Bone marrow (tissue), 2 donors: ENCODE results near the gene INPP5A.

Source experiments
- DNase-seq, 2 donors: peaks; one replicate each; lab custom pipeline; 2025; lab: John Stamatoyannopoulos, UW

INPP5A gene

DNA sequence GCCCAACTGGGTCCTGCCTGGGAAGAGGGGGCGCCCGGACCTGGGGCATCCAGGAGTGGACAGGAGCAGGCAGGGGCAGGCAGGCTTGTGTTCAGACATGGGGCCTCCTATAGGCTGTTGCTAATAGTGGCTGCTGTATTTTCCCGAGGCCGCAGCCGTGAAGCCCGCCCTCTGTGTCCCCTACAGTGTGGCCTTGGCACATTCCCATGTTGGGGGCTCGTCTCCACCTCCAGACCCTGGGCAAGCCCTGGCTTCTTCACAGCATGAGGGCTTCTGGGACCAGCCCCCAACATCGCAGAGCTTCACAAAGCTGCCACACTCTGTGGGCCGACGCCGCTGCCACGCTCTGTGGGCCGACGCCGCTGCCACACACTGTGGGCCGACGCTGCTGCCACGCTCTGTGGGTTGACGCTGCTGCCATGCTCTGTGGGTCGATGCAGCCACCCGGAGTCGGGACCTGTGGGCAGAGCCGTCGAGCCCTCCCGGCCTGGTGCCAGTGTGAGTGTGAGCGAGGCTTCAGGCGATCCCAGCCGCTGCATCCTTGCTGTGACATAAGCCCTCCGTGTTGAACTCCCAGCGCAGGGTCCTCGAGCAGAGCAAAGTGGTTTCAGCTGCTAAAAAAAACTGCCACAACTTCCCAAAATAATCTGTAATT lies 109.0 kb downstream of the INPP5A start:
- no peak for DNase-seq

DNA sequence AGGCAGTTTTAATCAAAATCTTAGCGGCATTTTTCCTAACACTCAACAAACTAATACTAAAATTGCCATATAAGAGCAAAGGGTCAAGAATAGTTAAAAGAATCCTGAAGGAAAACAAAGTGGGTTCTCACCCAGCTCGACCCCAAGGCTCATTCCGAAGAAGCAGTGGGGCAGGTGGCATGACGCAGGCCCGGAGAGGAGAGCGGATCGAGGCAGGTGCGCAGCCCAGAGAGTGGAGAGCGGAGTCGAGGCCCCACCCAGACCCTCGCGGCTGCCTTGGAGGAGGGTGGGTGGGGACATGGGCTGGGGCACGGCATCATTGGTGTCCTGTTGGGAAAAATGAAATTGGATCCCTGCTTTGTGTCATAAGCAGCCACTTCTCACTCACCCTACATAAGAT lies 109.8 kb downstream of the INPP5A start:
- no peak for DNase-seq

DNA sequence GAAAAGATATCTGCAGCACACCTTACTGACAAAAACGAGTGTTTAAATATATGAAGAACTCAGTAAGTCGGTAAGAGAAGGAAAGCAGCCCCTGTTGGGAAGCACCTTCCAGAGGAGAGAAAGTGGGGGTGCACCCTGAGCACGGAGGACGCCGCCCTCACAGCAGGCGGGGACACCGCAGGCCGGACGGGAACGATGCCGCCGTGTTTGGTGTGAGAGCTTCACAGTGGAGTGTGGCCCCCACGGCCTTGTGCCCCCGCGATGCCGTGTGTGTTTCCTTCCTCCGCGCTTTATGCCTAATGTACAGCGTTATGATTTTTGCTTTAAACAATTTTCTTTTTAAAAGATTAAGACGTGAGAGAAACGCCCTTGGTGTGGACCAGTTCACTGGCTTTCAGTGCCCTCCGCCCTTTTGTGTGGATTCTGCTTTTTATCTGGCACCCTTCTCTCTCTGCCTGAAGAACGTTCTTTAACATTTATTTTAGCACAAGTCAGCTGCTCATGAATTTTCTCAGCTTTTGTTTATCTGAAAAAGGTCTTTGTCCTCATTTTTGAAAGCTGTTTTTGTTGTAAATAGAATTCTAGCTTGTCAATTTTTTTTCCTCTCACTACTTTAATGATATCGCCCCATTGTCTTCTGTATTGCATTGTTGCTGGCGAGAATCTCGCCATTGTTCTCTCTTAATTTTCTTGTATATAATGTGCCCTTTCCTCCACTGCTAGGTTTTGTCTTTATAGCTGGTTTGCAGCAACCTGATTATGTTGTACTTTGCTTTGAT lies 110.7 kb downstream of the INPP5A start:
- no peak for DNase-seq

DNA sequence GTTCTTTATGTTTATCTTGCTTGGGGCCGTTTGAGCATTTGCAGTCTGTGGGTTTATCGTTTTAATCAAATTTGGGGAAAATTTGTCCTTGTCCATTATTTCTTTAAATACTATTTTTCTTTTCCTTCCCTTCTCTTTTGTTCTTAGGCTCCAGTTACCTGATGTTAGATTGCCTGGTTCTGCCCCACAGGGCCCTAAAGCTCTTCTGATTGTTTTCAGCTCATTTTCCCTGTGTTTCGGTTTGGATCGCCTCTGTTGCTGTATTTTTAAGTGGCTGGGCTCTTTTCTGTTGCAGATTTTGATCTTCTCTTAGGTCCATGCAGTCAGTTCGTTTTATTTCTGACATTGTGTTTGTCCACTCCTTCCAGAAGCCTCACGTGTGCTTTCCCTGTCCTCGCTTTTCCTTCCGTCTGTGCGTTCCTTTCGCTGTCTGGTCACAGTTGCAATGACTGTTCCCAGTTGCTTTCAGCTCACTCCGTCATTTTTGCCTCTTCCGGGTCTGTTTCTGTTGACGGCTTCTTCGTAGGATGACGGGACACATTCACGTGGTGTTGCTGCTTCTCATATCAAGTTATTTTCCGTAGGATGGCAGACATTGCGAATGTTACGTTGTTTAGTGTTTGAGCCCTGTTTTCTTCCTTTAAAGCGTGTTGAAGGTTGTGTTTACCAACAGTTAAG lies 111.4 kb downstream of the INPP5A start:
- no peak for DNase-seq

DNA sequence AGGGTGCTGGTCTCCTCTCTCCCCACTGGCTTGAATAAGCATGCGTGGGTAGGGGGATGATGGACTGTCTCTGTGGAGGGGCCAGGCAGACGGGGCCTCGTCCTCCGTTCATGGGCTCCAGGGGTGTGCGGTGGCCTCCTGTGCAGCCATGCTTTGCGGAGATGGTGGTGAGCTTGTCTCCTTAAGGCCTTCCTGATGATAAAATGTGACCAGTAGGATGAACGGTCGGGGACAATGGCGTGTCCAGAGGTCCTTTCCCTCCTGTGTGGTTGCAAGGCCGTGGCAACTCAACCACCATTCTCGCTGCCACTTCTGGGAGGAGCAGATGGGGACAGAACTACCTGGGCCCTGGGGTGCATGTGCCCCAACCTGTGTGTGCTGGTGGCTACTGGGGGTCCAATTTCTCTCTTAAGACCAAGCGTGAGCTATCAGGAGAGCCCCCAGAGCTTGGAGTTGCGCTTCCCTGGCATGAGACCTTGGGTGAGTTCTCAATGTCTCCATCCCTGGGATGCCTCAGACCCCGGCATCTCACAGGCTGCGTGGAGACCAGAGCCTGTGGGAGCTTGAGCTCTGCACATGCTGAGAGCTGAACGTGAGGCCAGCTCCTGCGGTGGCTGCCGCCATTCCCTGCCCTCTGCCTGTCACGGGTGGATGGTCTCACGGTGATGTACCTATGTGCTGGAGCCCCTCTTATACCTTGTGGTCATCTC lies 112.2 kb downstream of the INPP5A start:
- no peak for DNase-seq

DNA sequence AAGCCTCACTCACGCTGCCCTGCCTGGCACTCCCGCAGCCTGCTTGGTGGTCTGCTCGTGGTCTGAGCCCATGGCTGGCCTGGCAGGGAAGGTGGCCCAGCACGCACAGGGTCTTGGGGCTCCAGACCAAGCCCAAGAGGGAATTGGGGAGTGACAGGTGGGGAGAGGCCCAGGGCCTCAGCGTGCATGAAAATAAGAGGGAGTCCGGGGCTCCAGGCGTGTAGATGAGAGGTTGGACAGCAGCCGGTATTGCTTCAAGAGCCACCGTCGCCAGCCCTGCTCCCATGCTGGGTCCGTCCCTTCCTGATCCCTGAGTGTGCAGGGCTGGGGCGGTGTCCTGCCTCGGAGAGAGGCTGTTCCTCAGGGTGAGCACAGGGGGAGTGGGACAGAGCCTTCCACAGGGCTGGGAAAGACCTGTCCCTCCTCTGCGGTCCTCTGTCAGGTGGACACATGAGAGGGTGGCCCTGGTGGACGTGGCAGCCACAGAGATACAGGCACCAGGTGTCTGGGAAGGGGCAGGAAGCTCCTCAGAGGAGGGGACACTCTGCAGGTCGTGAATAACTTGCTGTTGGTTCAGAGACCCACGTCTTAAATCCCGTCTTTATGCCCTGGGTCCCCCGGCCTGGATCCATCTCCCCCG lies 113.1 kb downstream of the INPP5A start:
- DNase-seq: no peak

DNA sequence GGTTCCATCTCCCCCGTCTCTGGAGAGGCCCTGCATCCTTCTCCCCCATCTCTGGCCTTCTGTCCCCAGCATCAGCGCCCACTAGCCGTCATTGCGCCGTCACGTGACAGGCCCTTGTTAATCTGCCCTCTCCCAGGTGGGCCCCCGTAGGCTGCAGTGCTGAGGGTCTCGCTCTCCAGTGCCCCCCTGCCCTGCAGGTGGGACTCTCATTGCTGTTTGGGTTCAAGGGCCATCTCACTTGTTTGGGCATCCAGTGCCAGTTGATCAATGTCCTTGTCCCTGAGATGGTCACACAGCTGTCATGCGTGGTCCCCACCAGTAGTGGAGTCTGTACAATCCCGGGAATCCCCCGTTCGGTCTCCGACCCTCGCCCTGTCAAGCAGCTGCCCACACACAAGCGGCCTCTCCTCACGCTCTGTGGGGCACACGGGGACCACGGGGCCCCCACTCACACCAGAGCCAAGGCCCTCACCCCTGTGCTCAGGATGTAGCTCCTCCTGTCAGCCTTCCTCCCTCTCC lies 114.0 kb downstream of the INPP5A start:
- no peak for DNase-seq

DNA sequence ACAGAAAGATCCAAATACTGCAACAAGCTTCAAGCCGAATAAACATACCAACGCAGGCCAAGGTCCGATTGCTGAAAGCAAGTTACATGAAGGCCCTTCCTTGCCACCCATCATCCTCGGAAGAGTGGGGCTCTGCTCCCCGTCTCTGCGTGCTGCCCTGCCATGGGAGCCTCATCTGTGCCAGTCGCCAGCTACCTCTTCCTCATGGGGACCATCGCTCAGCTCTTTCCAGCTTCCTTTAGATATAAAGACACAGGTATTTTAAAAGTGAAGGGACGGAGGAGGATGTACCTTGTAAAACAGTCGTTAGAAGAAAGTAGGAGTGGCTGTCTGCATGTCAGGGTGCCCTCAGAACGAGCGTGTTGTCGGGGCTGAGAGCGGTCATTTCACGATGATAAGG lies 114.9 kb downstream of the INPP5A start:
- no peak for DNase-seq

DNA sequence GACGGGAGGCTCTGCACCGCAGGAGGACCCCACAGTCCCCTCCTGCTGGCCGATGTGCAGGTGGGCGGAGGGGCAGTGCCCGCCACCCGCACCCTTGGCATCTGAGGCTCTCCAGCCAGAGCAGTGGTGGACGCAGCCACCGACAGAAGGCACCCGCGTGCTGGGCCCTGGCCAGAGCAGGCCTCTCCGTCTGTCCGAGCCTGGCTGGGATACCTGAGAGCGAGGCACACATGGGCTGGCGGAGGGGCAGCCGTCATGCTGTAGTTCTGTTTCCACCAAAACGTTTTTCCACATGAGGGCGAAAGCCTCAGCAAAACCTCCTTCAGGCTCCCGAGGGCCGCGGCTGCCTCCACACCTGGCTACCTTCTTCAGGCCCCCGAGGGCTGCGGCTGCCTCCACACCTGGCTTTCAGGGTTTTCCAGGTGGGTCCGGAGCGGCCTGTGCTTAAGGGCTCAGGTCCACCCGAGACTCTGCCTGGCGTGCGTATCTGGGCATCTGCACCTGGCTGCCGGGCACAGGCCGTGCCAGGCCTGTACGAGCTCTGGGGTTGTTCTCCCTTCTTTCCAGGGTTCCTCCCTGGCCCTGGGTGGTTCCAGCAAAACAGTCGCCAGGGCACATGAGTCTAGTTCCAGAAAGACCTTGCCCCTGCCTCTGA lies 115.5 kb downstream of the INPP5A start:
- DNase-seq: no peak

DNA sequence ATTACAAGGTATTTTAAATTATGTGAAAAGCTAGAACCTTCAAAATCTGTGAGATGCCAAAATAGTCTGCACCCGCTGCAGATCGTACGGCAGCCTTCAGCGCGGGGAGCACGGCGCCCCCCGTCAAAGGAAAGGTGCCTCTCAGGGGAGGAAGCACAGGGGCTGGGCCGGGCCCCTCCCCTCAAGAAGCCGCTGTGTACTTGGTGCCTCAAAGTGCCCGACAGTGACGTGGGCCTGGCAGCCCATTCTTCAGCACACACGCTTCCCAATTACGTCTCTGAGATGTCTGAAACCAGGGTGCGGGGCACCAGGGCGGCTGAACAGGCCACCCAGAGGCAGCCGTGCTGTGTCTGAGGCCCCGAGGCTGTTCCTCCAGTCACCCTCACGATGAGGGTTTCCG lies 116.1 kb downstream of the INPP5A start:
- DNase-seq: no peak

DNA sequence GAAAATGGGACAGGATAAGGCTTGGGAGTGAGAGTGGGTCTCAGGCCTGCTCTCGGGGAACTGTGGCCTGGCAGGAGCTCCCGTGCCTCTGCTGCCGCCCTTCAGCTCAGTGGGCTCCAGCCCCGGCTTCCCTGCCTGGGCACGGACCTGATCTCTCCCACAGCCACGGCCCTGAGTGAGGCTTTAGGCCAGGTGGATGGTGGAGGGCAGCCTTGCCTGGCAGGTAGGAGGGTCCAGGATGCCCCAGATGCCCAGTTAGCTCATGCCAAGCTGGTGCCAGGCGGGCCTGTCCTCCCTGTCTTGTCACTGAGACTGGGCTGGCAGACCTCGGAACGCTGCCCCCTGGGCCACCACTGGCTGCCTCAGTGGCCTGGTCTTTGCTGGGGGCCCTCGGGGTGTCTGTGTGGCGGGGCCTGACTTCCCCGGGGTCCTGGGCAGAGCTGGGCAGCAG lies 116.6 kb downstream of the INPP5A start:
- DNase-seq: no peak

DNA sequence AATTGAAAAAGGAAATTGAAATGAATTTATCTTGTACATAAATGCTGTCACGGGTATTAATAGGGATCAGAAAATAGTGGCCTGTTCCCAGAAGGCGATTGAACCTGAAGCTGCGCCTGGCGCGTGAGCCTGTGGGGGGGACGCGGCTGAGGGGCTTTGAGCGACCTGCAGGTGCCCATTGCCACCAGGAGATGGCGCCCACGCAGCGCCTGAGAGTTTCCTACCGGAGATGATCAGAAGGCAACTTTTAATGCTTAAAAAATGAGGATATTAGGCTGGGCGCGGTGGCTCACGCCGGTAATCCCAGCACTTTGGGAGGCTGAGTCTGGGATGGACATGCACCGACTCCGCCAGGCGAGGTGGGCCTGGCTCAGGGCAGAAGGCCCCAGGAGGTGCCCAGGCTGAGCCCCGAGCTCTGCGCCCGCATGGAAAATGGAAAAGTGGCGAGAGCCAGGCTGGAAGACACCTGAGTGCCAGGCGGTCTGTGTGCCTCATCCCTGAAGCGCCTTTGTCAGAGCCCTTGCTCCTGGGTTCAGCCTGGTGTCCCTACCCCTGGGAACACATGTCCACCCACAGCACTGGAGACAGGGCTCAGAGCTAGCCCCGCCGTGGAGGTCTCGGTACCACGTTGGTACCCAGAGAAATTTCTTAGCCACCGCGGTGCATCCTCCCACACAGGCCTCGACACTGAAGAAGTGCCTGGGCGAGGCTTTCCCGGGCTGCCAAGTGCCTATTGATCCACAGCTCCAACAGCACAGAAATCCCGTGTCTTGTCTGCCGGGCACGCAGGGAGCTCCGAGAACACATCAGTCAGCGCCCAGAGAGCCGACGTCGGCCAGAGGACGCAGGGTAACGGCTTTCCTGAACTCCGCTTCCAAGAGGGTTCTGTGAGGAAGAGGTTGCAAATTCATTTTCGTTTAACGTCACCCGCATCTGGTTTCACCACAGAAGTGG lies 117.4 kb downstream of the INPP5A start:
- DNase-seq: peak; percentile 9 to 40

DNA sequence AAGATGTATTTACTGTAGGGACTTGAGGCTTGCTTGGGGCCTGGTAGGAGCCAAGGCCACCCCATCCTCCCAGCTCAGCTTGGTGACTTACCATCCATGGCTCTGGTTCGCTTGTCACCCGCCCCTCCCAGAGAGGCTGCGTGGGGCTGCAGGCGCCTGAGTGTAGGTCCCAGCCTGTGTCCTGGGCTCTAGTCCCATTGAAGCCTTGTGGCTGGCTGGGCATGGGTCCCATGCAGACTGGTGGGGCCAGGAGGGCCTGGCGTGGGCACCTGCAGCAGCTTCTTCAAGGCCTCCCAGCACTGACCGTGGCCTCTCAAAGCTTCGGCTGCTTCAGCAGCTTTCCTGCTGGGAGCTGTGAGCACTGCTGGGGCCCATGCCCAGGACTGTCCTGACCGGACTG lies 118.1 kb downstream of the INPP5A start:
- DNase-seq: no peak

DNA sequence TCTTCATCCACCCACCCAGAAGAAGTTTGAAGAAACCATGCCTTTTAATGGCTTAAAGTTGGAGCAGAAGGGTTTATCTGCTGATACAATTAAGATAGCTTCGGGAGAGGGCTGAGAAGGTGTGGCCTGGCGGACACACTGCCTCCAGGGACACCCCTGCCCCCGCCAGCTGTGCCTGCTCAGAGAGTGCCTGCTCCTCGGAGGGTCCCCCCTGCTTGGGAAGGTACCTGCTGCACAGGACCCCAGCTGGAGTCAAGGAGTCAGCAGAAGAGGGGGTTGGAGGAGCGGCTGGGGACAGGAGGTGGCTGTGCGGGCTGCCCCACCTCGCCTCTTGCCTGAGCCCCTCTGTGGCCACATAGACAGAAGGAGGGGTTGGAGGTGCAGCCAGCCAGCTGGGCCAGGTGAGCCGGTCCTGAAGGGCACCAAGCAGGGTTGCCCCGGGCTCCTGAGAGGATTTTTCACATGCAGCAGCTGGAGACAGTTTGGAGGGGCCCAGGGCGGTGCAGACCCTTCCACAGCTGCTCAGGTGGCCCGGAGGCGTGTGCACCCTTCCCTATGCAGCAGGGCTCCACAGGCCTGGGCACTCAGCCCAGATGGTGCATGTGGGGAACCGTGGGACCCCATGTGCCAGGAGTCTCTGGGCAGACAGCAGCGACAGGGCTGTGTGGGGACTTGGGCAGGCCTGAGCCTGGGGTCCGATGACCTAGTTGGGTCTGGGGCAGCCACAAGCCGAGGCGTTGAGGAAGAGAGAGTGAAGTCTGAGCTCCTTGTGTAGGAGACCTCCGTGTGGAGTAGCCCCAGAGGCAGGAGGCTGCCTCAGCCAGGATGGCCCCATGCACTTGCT lies 118.9 kb downstream of the INPP5A start:
- DNase-seq: no peak

DNA sequence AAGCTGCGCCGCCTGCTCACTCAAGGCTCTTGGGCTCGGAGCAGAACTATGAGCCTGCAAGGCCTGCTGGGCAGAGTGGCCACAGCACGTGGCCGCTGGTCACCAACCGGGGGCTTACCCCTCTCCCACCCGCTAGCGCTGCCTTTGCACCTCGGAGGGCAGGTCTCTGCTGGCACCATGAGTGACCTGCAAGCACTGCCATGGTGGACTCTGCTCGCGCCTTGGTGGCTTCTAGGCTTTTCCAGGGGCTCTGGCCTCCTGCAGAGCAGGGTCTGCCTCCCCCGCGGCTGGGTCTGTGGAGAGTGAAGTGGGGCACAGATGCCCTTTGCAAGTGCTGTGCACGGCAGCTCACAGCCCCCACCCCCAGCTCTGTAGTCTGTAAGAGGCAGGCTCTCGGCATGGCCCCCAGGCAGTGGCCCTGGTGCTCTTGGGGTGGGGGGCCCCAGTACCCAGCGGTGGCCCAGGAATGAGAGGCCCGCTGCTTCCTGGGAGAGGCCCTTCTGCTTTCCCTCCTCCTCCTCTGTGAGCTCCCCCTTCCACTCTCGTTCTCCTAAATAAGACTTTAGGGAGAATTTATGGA lies 119.6 kb downstream of the INPP5A start:
- no peak for DNase-seq

DNA sequence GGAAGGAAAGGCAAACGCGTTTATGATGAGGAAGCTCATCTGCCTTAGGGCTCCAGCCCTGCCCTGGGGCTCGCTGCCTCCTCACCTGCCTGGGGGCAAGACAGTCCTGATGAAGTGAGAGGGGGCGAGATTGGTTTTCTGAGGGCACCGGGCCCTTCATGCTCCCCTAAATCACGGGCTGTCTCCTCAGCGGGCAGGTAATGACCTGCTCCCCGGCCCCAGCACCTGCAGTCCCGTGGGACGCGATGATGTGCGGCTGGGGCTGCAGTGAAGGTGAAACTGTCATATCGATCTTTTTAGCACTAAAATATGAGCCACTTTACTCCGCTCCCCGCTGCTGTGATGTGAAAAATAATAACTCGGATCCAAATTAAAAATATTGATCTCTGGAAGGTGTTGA lies 120.2 kb downstream of the INPP5A start:
- no peak for DNase-seq

DNA sequence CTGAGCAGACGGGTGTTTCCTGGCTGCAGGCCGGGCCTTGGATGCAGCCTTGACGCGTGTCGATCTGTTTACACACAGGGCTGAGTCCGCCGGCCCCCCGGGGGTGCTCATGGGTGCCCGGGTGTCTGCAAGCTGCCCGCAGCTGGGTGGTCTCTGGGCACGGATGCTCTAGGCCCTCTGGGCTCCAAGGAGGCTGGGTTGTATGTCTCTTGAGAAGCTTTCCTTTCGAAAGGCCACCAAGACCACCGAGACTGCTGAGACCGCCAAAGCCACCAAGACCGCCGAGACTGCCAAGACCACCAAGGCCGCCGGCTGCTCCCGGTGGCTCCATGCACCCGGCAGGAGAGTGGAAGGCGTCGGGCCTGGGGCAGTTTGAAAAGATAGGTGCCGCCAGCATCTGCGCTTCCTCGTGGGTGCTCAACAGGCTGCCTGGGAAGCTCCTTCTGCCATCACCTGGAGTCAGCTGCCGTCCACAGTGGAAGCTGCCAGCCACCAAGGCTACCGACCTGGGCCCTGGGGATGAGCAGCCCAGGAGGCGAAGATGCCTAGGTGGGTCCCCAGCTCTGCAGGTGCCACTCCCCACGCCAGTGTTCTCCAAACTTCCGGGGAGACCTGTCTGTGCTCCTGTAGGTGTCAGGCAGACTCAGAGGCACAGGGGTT lies 121.1 kb downstream of the INPP5A start:
- DNase-seq: no peak
